A204.1 (cell line): ENCODE measurements around the gene NBPF11.
"Not testable (repeated sequence)": the region's sequence is repeated elsewhere in the genome, so short reads cannot be mapped to it uniquely, and the experiment has no call there.

Experiments
- FAIRE-seq: peaks from 2 replicates; lab custom pipeline; 2012; peaks lifted over from hg19 to GRCh38; lab: Jason Lieb, UNC

The NBPF11 gene

GRCh38 chr1:148151911-148152656, at the start of gene NBPF11:
Gene NBPF11 (minus strand): TSS chr1:148152281. CDS start chr1:148127003, 25,278 bp downstream.
- FAIRE-seq: not testable (repeated sequence)

- FAIRE-seq: not testable (repeated sequence)
These were observed 45.3 kb upstream of the NBPF11 start for GRCh38 chr1:148197396-148197795.

- not testable (repeated sequence) for FAIRE-seq
These were observed 44.9 kb upstream of the NBPF11 start for GRCh38 chr1:148196949-148197348.

GRCh38 chr1:148195115-148195514, 43.0 kb upstream of the NBPF11 start:
- not testable (repeated sequence) for FAIRE-seq

- not testable (repeated sequence) for FAIRE-seq
These were observed 36.7 kb upstream of the NBPF11 start for GRCh38 chr1:148188768-148189167.

GRCh38 chr1:148178682-148179081, 26.6 kb upstream of the NBPF11 start:
- FAIRE-seq: not testable (repeated sequence)

- not testable (repeated sequence) for FAIRE-seq
These were observed 23.3 kb upstream of the NBPF11 start for GRCh38 chr1:148175414-148175813.

GRCh38 chr1:148171995-148172394, 19.9 kb upstream of the NBPF11 start:
- not testable (repeated sequence) for FAIRE-seq

- FAIRE-seq: no peak
These were observed 14.7 kb upstream of the NBPF11 start for GRCh38 chr1:148166558-148167492.

GRCh38 chr1:148162363-148162762, 10.3 kb upstream of the NBPF11 start:
- no peak for FAIRE-seq

GRCh38 chr1:148161053-148161901, 9.2 kb upstream of the NBPF11 start:
- no peak for FAIRE-seq

- no peak for FAIRE-seq
These were observed 8.4 kb upstream of the NBPF11 start for GRCh38 chr1:148160343-148161052.

GRCh38 chr1:148160048-148160342, 7.9 kb upstream of the NBPF11 start:
- no peak for FAIRE-seq

GRCh38 chr1:148158341-148159003, 6.4 kb upstream of the NBPF11 start:
- no peak for FAIRE-seq

- FAIRE-seq: not testable (repeated sequence)
These were observed 5.7 kb upstream of the NBPF11 start for GRCh38 chr1:148157803-148158202.

GRCh38 chr1:148155494-148156275, 3.6 kb upstream of the NBPF11 start:
- FAIRE-seq: not testable (repeated sequence)

GRCh38 chr1:148152795-148153194, 714 bp upstream of the NBPF11 start:
- not testable (repeated sequence) for FAIRE-seq

GRCh38 chr1:148151371-148151819, 686 bp downstream of the NBPF11 start:
- FAIRE-seq: not testable (repeated sequence)

- not testable (repeated sequence) for FAIRE-seq
These were observed 1.1 kb downstream of the NBPF11 start for GRCh38 chr1:148150945-148151344.

GRCh38 chr1:148150014-148150413, 2.1 kb downstream of the NBPF11 start:
- not testable (repeated sequence) for FAIRE-seq
